ENCODE data around the gene MAPK4.

The MAPK4 gene

DNA sequence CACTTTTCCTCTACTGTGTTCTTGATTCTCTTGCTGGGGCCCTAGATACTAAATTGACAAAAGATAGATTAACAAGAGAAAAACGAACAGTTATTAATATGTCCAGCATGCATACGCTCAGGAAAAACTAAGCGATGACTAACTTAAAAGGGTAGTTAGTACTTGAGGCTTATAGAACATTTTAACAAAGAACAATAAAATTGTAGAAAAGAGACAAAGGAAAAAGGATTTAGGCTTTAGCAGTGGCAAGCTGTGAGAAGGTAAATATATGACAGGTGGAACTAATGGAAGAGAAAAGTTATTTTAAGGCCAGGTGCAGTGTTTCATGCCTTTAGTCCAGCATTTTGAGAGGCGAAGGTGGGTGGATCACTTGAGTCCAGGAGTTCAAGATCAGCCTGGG lies 184.4 kb downstream of the MAPK4 start:
- Histone ChIP-seq H3K9ac (no peak overlapping the region), H2AFZ (no peak overlapping the region), H3K79me2 (no peaks in the 10 kb centered on the region), H3K4me1 (peaks cover 18% of the 10 kb centered on the region), H3K27ac (no peak overlapping the region), H3K27me3 (ENCODE audit: control insufficient read depth, insufficient read depth, low read length) (no peaks in the 10 kb centered on the region), H3K4me2 (ENCODE audit: low read length) (no peak overlapping the region), H3K9me3 (ENCODE audit: control insufficient read depth, low read length) (no peaks in the 10 kb centered on the region), H3K4me3 (ENCODE audit: low read depth, low read length) (no peak overlapping the region), H3K36me3 (ENCODE audit: control insufficient read depth, insufficient read depth, low read length) (no peaks in the 10 kb centered on the region)
- no peak for TF ChIP-seq CTCF (IDR thresholded peaks at IDR 0.05)

- Histone ChIP-seq H3K79me2 (no peaks in the 10 kb centered on the region), H2AFZ (no peak overlapping the region), H3K36me3 (ENCODE audit: control insufficient read depth, insufficient read depth, low read length) (no peaks in the 10 kb centered on the region), H3K4me2 (ENCODE audit: low read length) (no peak overlapping the region), H3K9ac (no peak overlapping the region), H3K4me1 (peaks cover 18% of the 10 kb centered on the region), H3K27ac (no peak overlapping the region), H3K4me3 (ENCODE audit: low read depth, low read length) (no peak overlapping the region), H3K27me3 (ENCODE audit: control insufficient read depth, insufficient read depth, low read length) (no peaks in the 10 kb centered on the region), H3K9me3 (ENCODE audit: control insufficient read depth, low read length) (no peaks in the 10 kb centered on the region)
- TF ChIP-seq CTCF (IDR thresholded peaks at IDR 0.05) = no peak
Measured at GRCh38 chr18:50745945-50746344, 186.1 kb downstream of the MAPK4 start.

DNA sequence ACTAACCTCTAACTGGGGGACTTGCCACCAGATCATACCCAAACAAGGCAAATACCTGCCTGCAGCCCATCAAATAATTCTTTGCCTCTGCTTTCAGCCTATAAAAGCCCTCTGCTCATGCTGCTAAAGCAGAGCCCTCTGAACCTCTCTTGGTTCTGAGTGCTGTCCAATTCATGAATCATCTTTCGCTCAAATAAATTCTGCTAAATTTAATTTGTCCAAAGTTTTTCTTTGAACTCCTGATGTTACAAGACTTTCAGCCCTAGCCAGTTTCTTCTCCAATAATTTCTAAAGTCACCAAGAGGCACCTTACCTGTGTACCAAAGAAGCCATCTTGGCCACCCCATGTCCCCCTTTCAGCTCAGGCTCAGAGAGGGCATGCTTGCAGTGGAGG lies 188.0 kb downstream of the MAPK4 start:
- H3K4me2 ChIP-seq (ENCODE audit: low read length) = peak overlapping the region; percentile 39
- no peaks in the 10 kb centered on the region for H3K27me3 ChIP-seq (ENCODE audit: control insufficient read depth, insufficient read depth, low read length)
- H3K4me3 ChIP-seq (ENCODE audit: low read depth, low read length) = no peak overlapping the region
- peaks cover 18% of the 10 kb centered on the region for H3K4me1 ChIP-seq
- no peaks in the 10 kb centered on the region for H3K9me3 ChIP-seq (ENCODE audit: control insufficient read depth, low read length)
- no peak overlapping the region for H3K9ac ChIP-seq
- H3K27ac ChIP-seq = peak overlapping the region; percentile 39
- no peaks in the 10 kb centered on the region for H3K36me3 ChIP-seq (ENCODE audit: control insufficient read depth, insufficient read depth, low read length)
- no peaks in the 10 kb centered on the region for H3K79me2 ChIP-seq
- TF ChIP-seq CTCF (IDR thresholded peaks at IDR 0.05) = no peak
- peak overlapping the region; percentile 31 for H2AFZ ChIP-seq

DNA sequence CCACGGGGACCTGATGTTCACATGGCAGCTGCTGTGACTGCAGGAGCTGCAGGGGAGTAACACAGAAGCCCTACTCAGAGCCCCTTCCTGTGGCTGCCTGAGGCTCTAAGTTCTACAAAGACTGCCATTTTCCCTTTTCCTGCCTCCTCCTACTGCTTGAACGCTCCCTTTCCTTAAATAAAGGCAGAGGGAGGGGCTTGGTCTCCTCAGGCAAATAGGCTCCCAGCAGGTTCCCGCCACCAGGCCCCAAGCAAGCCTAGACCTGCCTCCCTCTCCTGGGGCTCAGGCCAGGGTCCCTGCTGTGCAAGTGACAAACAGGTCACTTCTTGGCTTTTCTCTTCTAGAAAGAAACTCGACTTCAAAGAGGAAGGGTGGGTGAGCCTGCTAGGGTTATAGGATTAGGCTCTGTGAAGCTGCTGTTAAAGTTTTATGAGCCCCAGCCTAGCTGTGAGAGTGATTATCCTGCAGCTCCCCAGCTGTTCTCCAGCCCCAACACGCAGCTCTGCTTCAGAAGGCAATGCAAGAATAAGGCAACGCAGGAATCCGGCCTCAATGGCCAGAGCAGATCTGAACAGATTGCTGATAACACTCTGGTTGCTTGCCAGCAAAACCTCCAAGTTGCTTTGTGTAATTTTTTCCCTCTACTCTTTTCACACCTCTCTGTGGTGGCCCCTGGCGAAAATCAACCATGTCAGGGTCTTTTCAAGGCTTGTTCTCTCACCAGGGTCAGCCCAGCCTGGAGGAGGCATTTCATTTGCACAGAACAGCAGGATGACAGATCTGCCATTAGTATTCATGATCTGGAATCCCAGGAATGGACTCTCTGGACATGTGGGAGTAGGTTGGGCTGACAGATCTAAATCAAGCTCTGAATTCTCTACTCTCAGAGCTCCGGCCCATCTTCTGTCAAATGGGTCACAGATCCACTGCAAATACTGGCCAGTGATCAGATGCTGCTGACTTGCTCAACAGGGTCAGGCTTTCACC lies 188.6 kb downstream of the MAPK4 start:
- Histone ChIP-seq H3K4me2 (ENCODE audit: low read length) (peak overlapping the region; percentile 39), H2AFZ (peak overlapping the region; percentile 65), H3K4me1 (peaks cover 18% of the 10 kb centered on the region), H3K4me3 (ENCODE audit: low read depth, low read length) (no peak overlapping the region), H3K36me3 (ENCODE audit: control insufficient read depth, insufficient read depth, low read length) (no peaks in the 10 kb centered on the region), H3K27me3 (ENCODE audit: control insufficient read depth, insufficient read depth, low read length) (no peaks in the 10 kb centered on the region), H3K9ac (no peak overlapping the region), H3K79me2 (no peaks in the 10 kb centered on the region), H3K27ac (peak overlapping the region; percentile 39), H3K9me3 (ENCODE audit: control insufficient read depth, low read length) (no peaks in the 10 kb centered on the region)
- TF ChIP-seq CTCF (IDR thresholded peaks at IDR 0.05) = no peak
